GM21360 (cell line): ENCODE data around the gene FGF18.
"Not testable (repeated sequence)": the region's sequence is repeated elsewhere in the genome, so short reads cannot be mapped to it uniquely, and the experiment has no call there.

Source experiments
- ATAC-seq: cut with Tn5 transposase; IDR thresholded peaks from one replicate; pipeline ENCODE4 v1.9.1; 2021; ENCODE audit warnings: mild to moderate bottlenecking, moderate library complexity; ENCODE audit not compliant: unreplicated experiment

Gene FGF18

GRCh38 chr5:171418982-171419687 is at the start of gene FGF18:
Gene FGF18 (plus strand): TSS chr5:171419647. CDS start chr5:171420200, 553 bp downstream.
- peak; percentile 61 for ATAC-seq

GRCh38 chr5:171369898-171370297 is 49.5 kb upstream of the FGF18 start:
- no peak for ATAC-seq

GRCh38 chr5:171370881-171371280 is 48.6 kb upstream of the FGF18 start:
- ATAC-seq = not testable (repeated sequence)

- ATAC-seq = no peak
Observed at GRCh38 chr5:171371326-171371725, 48.1 kb upstream of the FGF18 start.

GRCh38 chr5:171379961-171380360 is 39.5 kb upstream of the FGF18 start:
- no peak for ATAC-seq

GRCh38 chr5:171384416-171384815 is 35.0 kb upstream of the FGF18 start:
- ATAC-seq = not testable (repeated sequence)

GRCh38 chr5:171384999-171385398 is 34.4 kb upstream of the FGF18 start:
- ATAC-seq = not testable (repeated sequence)

- no peak for ATAC-seq
Observed at GRCh38 chr5:171386006-171386671, 33.3 kb upstream of the FGF18 start.

- peak; percentile 1 for ATAC-seq
Observed at GRCh38 chr5:171386861-171387344, 32.5 kb upstream of the FGF18 start.

- peak; percentile 82 for ATAC-seq
Observed at GRCh38 chr5:171387345-171387969, 32.0 kb upstream of the FGF18 start, which contains the start of gene NPM1. Gene NPM1 (plus strand): TSS chr5:171387849. CDS start chr5:171387949, 100 bp downstream.

- peak; percentile 33 for ATAC-seq
Observed at GRCh38 chr5:171387970-171388815, 31.3 kb upstream of the FGF18 start.

- ATAC-seq = no peak
Observed at GRCh38 chr5:171388816-171389168, 30.7 kb upstream of the FGF18 start.

- ATAC-seq = no peak
Observed at GRCh38 chr5:171390883-171391677, 28.4 kb upstream of the FGF18 start.

- no peak for ATAC-seq
Observed at GRCh38 chr5:171391996-171392577, 27.4 kb upstream of the FGF18 start.

- ATAC-seq = no peak
Observed at GRCh38 chr5:171392585-171393159, 26.8 kb upstream of the FGF18 start.

GRCh38 chr5:171395042-171395441 is 24.4 kb upstream of the FGF18 start:
- ATAC-seq = no peak

GRCh38 chr5:171396583-171396982 is 22.9 kb upstream of the FGF18 start:
- not testable (repeated sequence) for ATAC-seq

- no peak for ATAC-seq
Observed at GRCh38 chr5:171397190-171397589, 22.3 kb upstream of the FGF18 start.

GRCh38 chr5:171397599-171397998 is 21.8 kb upstream of the FGF18 start:
- no peak for ATAC-seq
